A549 treated with GW870086 at 1 μM for 4 hours (cell line): Measurements from ENCODE around the gene IFNAR2. TPM values are rescaled to one million over a fixed set of nuclear protein-coding genes. Genes with fewer than 3 reads are reported as not detected.

Experiments used
- total RNA-seq: library from RNA; stranded (reverse); fragments of 200-300 nt; extraction: Qiagen RNA extraction; gene quantifications from 5 replicates; pipeline ENCODE4 v1.2.3, GENCODE V29; 2022; ENCODE audit warnings: low read depth

IFNAR2 gene
- 12.8 to 18.7 TPM (median 18.0 TPM) in 5 replicates for total RNA-seq

GRCh38 chr21:33229784-33230544, at the start of gene IFNAR2:
Gene IFNAR2, plus strand, starts transcription at chr21:33229938. Its CDS starts 11,985 bp downstream, at chr21:33241923.

GRCh38 chr21:33266050-33266788, 36.5 kb downstream of the IFNAR2 start, which contains the start of gene IL10RB:
Gene IL10RB, plus strand, starts transcription at chr21:33266367. Its CDS starts 99 bp downstream, at chr21:33266466.

Other genes with a start within 250 kb of the IFNAR2 start
- gene OLIG2, start 204.0 kb upstream of the IFNAR2 start, total RNA-seq: not detected in 5 replicates
- not detected in 5 replicates for gene OLIG1, start 159.8 kb upstream of the IFNAR2 start, total RNA-seq
- 17.3 to 20.2 TPM (median 18.5 TPM) in 5 replicates for gene IL10RB, start 36.4 kb downstream of the IFNAR2 start, total RNA-seq
- gene IFNAR1, start 95.0 kb downstream of the IFNAR2 start, total RNA-seq: 12.3 to 21.7 TPM (median 16.4 TPM) in 5 replicates
- 51.5 to 58.4 TPM (median 57.0 TPM) in 5 replicates for gene IFNGR2, start 173.5 kb downstream of the IFNAR2 start, total RNA-seq